OCI-LY7 (cell line): ENCODE measurements around the gene REG1A. TPM values are rescaled to one million over a fixed set of nuclear protein-coding genes. Genes with fewer than 3 reads are reported as not detected.
A peak's percentile ranks its signal among the peaks of the same experiment; 100 is the strongest.

Experiments used
- BruUV-seq: library from RNA; stranded (reverse); fragments of 400-500 nt; replicated peaks from 2 replicates; lab custom pipeline; 2021; lab: Mats Ljungman, UMichigan
- CTCF ChIA-PET: fragments of 300-600 bp; sonication (Branson Sonifier 250); formaldehyde crosslinking; loops from one replicate; lab custom pipeline; 2022; ENCODE audit warnings: antibody characterized with exemption; ENCODE audit not compliant: unreplicated experiment; lab: Charles Lee
- POLR2A ChIA-PET: fragments of 300-600 bp; sonication (Branson Sonifier 250); formaldehyde crosslinking; loops from one replicate; lab custom pipeline; 2022; ENCODE audit warnings: antibody characterized with exemption; lab: Charles Lee
- DNase-seq: peaks from one replicate; pipeline ENCODE4 v3.0.0-alpha.2; 2015; ENCODE audit warnings: low spot score
- H2AFZ ChIP-seq: fragments of 200-600 bp; sonication (generic), shearing (Covaris generic); 2 replicates; pipeline ENCODE4 v1.6.1; 2014; ENCODE audit warnings: mild to moderate bottlenecking, antibody characterized with exemption, low read length, moderate library complexity
- H3K27ac ChIP-seq: fragments of 200-600 bp; sonication (generic); 2 replicates; pipeline ENCODE4 v1.5.1; 2014; ENCODE audit warnings: mixed run types, low read depth, mild to moderate bottlenecking, moderate library complexity, low read length, inconsistent platforms; ENCODE audit not compliant: poor library complexity, severe bottlenecking
- H3K36me3 ChIP-seq: fragments of 200-600 bp; sonication (generic); 2 replicates; pipeline ENCODE4 v1.6.1; 2014; ENCODE audit warnings: mild to moderate bottlenecking, antibody characterized with exemption, low read length, moderate library complexity, mixed read lengths; ENCODE audit not compliant: insufficient read depth
- H3K4me1 ChIP-seq: fragments of 200-600 bp; sonication (generic); 2 replicates; pipeline ENCODE4 v1.5.1; 2014; ENCODE audit warnings: mild to moderate bottlenecking, low read length; ENCODE audit not compliant: insufficient read depth, poor library complexity, severe bottlenecking
- H3K4me2 ChIP-seq: fragments of 200-600 bp; sonication (generic); 2 replicates; pipeline ENCODE4 v1.6.1; 2014; ENCODE audit warnings: mild to moderate bottlenecking, low read length
- H3K4me3 ChIP-seq: fragments of 200-600 bp; sonication (generic); 2 replicates; pipeline ENCODE4 v1.5.1; 2014; ENCODE audit warnings: mild to moderate bottlenecking, low read depth, low read length; ENCODE audit not compliant: poor library complexity, severe bottlenecking
- H3K79me2 ChIP-seq: fragments of 200-600 bp; sonication (generic); 2 replicates; pipeline ENCODE4 v1.6.1; 2016; ENCODE audit warnings: low read depth, mild to moderate bottlenecking, low read length, moderate library complexity, mixed read lengths; ENCODE audit not compliant: insufficient read depth
- H3K9me2 ChIP-seq: fragments of 200-600 bp; sonication (generic); 2 replicates; pipeline ENCODE4 v1.6.1; 2016; ENCODE audit warnings: mild to moderate bottlenecking, low read length, mixed read lengths; ENCODE audit not compliant: insufficient read depth
- H3K9me3 ChIP-seq: fragments of 200-600 bp; sonication (generic); 2 replicates; pipeline ENCODE4 v1.6.1; 2014; ENCODE audit warnings: mild to moderate bottlenecking, mixed run types, low read length, mixed read lengths
- H4K20me1 ChIP-seq: fragments of 200-600 bp; sonication (generic); 2 replicates; pipeline ENCODE4 v1.6.1; 2014; ENCODE audit warnings: mild to moderate bottlenecking, antibody characterized with exemption, low read length, moderate library complexity, mixed read lengths; ENCODE audit not compliant: insufficient read depth
- EZH2phosphoT487 ChIP-seq: fragments of 200-600 bp; sonication (generic); IDR thresholded peaks from 2 replicates; pipeline ENCODE4 v1.6.1; 2018; ENCODE audit warnings: low read depth, borderline replicate concordance, mild to moderate bottlenecking, mixed run types, antibody characterized with exemption, low read length, moderate library complexity, mixed read lengths
- intact Hi-C: fragments of 100-400 bp; cut with micrococcal nuclease; formaldehyde crosslinking; loops from one replicate; pipeline ENCODE4 v1.10.0; 2022; ENCODE audit not compliant: unreplicated experiment
- total RNA-seq, 2 experiments: library from RNA; depleted of rRNA in 1 of 2; stranded (reverse); fragments of >200 nt in 1 of 2; shearing (Covaris generic) in 1 of 2; gene quantifications; 2 replicates each; pipeline ENCODE4 v1.2.3, GENCODE V29; 2014 to 2022
- TF ChIP-seq, protein P1 (sequence below): fragments of 200-600 bp; sonication (generic); conservative IDR thresholded peaks from 2 replicates; pipeline ENCODE4 v1.5.1; 2014; ENCODE audit warnings: mild to moderate bottlenecking, antibody characterized with exemption, low read length, moderate library complexity, mixed read lengths

Gene REG1A
- total RNA-seq, 2 experiments from 2014 or later, result not detected

DNA sequence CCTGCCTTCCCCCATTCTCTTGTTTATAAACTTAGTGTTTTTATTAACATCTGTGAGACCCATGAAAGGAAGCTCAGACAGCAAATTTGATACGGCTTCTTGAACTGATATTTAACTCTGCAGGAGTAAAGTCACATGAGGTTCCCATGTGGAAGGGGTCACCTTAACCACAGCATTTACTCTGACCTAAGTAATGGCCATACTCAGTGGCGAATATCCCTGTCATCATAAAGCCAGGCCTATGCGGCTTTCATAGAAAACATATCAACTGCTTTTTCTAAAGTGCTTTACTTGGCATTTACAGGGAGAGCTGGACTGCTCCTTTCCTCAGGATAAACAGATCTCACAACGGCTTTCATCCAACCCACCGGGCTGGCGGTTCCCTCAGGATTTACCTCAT is 9.0 kb downstream of the REG1A start:
- no peaks in the 10 kb centered on the region for H3K36me3 ChIP-seq
- DNase-seq, result no peak
- ChIA-PET CTCF (no interaction called here), POLR2A (no interaction called here)
- H3K4me2 ChIP-seq, result no peak overlapping the region
- no peaks in the 10 kb centered on the region for H3K9me3 ChIP-seq
- no peaks in the 10 kb centered on the region for H3K79me2 ChIP-seq
- no peaks in the 10 kb centered on the region for H3K4me1 ChIP-seq
- H2AFZ ChIP-seq, result no peak overlapping the region
- H4K20me1 ChIP-seq, result no peaks in the 10 kb centered on the region
- intact Hi-C loops, result no loop called here
- H3K4me3 ChIP-seq, result no peak overlapping the region
- no peaks in the 10 kb centered on the region for H3K9me2 ChIP-seq
- TF ChIP-seq, protein P1, sequence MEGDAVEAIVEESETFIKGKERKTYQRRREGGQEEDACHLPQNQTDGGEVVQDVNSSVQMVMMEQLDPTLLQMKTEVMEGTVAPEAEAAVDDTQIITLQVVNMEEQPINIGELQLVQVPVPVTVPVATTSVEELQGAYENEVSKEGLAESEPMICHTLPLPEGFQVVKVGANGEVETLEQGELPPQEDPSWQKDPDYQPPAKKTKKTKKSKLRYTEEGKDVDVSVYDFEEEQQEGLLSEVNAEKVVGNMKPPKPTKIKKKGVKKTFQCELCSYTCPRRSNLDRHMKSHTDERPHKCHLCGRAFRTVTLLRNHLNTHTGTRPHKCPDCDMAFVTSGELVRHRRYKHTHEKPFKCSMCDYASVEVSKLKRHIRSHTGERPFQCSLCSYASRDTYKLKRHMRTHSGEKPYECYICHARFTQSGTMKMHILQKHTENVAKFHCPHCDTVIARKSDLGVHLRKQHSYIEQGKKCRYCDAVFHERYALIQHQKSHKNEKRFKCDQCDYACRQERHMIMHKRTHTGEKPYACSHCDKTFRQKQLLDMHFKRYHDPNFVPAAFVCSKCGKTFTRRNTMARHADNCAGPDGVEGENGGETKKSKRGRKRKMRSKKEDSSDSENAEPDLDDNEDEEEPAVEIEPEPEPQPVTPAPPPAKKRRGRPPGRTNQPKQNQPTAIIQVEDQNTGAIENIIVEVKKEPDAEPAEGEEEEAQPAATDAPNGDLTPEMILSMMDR, result no peak
- no peak overlapping the region for H3K27ac ChIP-seq
- no TSS peak for BruUV-seq

- no peak overlapping the region for H2AFZ ChIP-seq
- no peaks in the 10 kb centered on the region for H3K9me3 ChIP-seq
- H3K9me2 ChIP-seq, result no peaks in the 10 kb centered on the region
- no TSS peak for BruUV-seq
- no peaks in the 10 kb centered on the region for H3K36me3 ChIP-seq
- no peak for DNase-seq
- ChIA-PET POLR2A (no interaction called here), CTCF (no interaction called here)
- H3K4me2 ChIP-seq, result no peak overlapping the region
- intact Hi-C loops, result no loop called here
- no peak for TF ChIP-seq EZH2phosphoT487
- TF ChIP-seq, protein P1, result no peak
- no peaks in the 10 kb centered on the region for H3K79me2 ChIP-seq
- no peaks in the 10 kb centered on the region for H4K20me1 ChIP-seq
- H3K4me1 ChIP-seq, result no peaks in the 10 kb centered on the region
- no peak overlapping the region for H3K27ac ChIP-seq
- H3K4me3 ChIP-seq, result no peak overlapping the region
Observed at GRCh38 chr2:79129804-79130203, 9.5 kb downstream of the REG1A start.

- H4K20me1 ChIP-seq, result no peaks in the 10 kb centered on the region
- no peak overlapping the region for H3K27ac ChIP-seq
- H3K4me1 ChIP-seq, result no peaks in the 10 kb centered on the region
- no peaks in the 10 kb centered on the region for H3K9me2 ChIP-seq
- H3K36me3 ChIP-seq, result no peaks in the 10 kb centered on the region
- intact Hi-C loops, result no loop called here
- no peaks in the 10 kb centered on the region for H3K9me3 ChIP-seq
- no peak for DNase-seq
- no peak overlapping the region for H3K4me3 ChIP-seq
- no peaks in the 10 kb centered on the region for H3K79me2 ChIP-seq
- ChIA-PET CTCF (no interaction called here), POLR2A (interaction anchor here (0.8 kb wide), 1 partner anchor 18 kb away, joined by 3 read pairs; no protein-coding TSS in a partner anchor)
- no peak overlapping the region for H2AFZ ChIP-seq
- no peak for TF ChIP-seq EZH2phosphoT487
- TF ChIP-seq, protein P1, result 0 out of 2 replicates have a peak, but pooled peaks have one; percentile 12
- H3K4me2 ChIP-seq, result no peak overlapping the region
- BruUV-seq, result no TSS peak
Observed at GRCh38 chr2:79131687-79132086, 11.4 kb downstream of the REG1A start.
